ENCODE results near the gene RPS5.
A peak's percentile ranks its signal among the peaks of the same experiment; 100 is the strongest.

- TF ChIP-seq, protein P1, sequence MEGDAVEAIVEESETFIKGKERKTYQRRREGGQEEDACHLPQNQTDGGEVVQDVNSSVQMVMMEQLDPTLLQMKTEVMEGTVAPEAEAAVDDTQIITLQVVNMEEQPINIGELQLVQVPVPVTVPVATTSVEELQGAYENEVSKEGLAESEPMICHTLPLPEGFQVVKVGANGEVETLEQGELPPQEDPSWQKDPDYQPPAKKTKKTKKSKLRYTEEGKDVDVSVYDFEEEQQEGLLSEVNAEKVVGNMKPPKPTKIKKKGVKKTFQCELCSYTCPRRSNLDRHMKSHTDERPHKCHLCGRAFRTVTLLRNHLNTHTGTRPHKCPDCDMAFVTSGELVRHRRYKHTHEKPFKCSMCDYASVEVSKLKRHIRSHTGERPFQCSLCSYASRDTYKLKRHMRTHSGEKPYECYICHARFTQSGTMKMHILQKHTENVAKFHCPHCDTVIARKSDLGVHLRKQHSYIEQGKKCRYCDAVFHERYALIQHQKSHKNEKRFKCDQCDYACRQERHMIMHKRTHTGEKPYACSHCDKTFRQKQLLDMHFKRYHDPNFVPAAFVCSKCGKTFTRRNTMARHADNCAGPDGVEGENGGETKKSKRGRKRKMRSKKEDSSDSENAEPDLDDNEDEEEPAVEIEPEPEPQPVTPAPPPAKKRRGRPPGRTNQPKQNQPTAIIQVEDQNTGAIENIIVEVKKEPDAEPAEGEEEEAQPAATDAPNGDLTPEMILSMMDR (optimal IDR thresholded peaks at IDR 0.05 in 1 of 3, IDR thresholded peaks at IDR 0.05 in 1 of 3, conservative IDR thresholded peaks at IDR 0.05 in 1 of 3; ENCODE audit: extremely low read depth in 1 of 3, insufficient read depth in 2 of 3, low read length in 3 of 3) = no peak
- TF ChIP-seq EZH2 (IDR thresholded peaks at IDR 0.05; ENCODE audit: low read length) = peak; percentile 43
These were observed 36.8 kb upstream of the RPS5 start for GRCh38 chr19:58350001-58350861.

Data from keratinocyte (primary cell).